CD4-positive, CD25-positive, alpha-beta regulatory T cell (primary cell): ENCODE measurements around the gene ZNF621. TPM values are rescaled to one million over a fixed set of nuclear protein-coding genes. Genes with fewer than 3 reads are reported as not detected.

Experiments used
- ATAC-seq, 2 donors: fragments of 150-1000 bp; cut with Tn5 transposase; one replicate each; pipeline ENCODE4 v1.10.0; 2021; ENCODE audit warnings: low read depth in 2 of 2, moderate number of reproducible peaks in 2 of 2, moderate library complexity in 1 of 2
- DNase-seq, 3 donors: peaks; one replicate each; pipeline versions ENCODE4 v3.0.0 to v3.0.0-alpha.2; 2012 to 2022; ENCODE audit warnings: mixed read lengths in 1 of 3
- H3K27ac ChIP-seq: one replicate; pipeline ENCODE4 v1.7.0; 2013; ENCODE audit warnings: mild to moderate bottlenecking, low read length; ENCODE audit not compliant: insufficient read depth, poor library complexity, severe bottlenecking
- H3K27me3 ChIP-seq: one replicate; pipeline ENCODE4 v1.7.0; 2013; ENCODE audit warnings: low read length; ENCODE audit not compliant: control insufficient read depth, insufficient read depth
- H3K36me3 ChIP-seq: one replicate; pipeline ENCODE4 v1.7.0; 2013; ENCODE audit warnings: mild to moderate bottlenecking, low read length, moderate library complexity; ENCODE audit not compliant: control insufficient read depth, insufficient read depth
- H3K4me1 ChIP-seq: 2 replicates; pipeline ENCODE4 v1.7.0; 2013; ENCODE audit warnings: mild to moderate bottlenecking, low read length; ENCODE audit not compliant: insufficient read depth, control insufficient read depth, poor library complexity, severe bottlenecking
- H3K4me3 ChIP-seq: one replicate; pipeline ENCODE4 v1.7.0; 2013; ENCODE audit warnings: low read depth, mild to moderate bottlenecking, low read length, moderate library complexity
- H3K9me3 ChIP-seq, 2 experiments: 1 replicate in 1 of 2; 2 replicates in 1 of 2; pipeline ENCODE4 v1.7.0; 2013; ENCODE audit warnings: low read length in 2 of 2, mild to moderate bottlenecking in 1 of 2, moderate library complexity in 1 of 2; ENCODE audit not compliant: control insufficient read depth in 2 of 2
- H3K27ac Mint-ChIP-seq, 3 donors: one replicate each; pipeline ENCODE4 v1.8.0; 2020 to 2022; ENCODE audit warnings: mild to moderate bottlenecking in 3 of 3, mixed read lengths in 3 of 3, moderate library complexity in 2 of 3
- H3K27me3 Mint-ChIP-seq: one replicate; pipeline ENCODE4 v1.8.0; 2022; ENCODE audit warnings: mild to moderate bottlenecking, mixed read lengths
- H3K36me3 Mint-ChIP-seq: one replicate; pipeline ENCODE4 v1.8.0; 2020; ENCODE audit warnings: mixed read lengths
- H3K4me1 Mint-ChIP-seq, 4 donors: one replicate each; pipeline ENCODE4 v1.8.0; 2020 to 2022; ENCODE audit warnings: mixed read lengths in 4 of 4, mild to moderate bottlenecking in 1 of 4
- H3K4me3 Mint-ChIP-seq, 4 donors: one replicate each; pipeline ENCODE4 v1.8.0; 2020 to 2022; ENCODE audit warnings: mild to moderate bottlenecking in 4 of 4, mixed read lengths in 4 of 4, moderate library complexity in 3 of 4
- H3K9me3 Mint-ChIP-seq, 7 donors: one replicate each; pipeline ENCODE4 v1.8.0; 2020 to 2022; ENCODE audit warnings: mixed read lengths in 7 of 7, mild to moderate bottlenecking in 3 of 7, moderate library complexity in 2 of 7
- polyA plus RNA-seq, 4 donors: library from polyadenylated mRNA; unstranded; fragments of 300-500 nt; fragmentation: Illumina TruSeq; gene quantifications; one replicate each; pipeline ENCODE4 v1.2.3, GENCODE V29; 2021
- total RNA-seq: library from RNA; stranded (reverse); gene quantifications from one replicate; pipeline ENCODE4 v1.2.3, GENCODE V29; 2022

The ZNF621 gene
- total and polyA plus RNA-seq, 5 donors from 2014 or later, result 2.0 to 19.2 (median 3.8) TPM

GRCh38 chr3:40586901-40587300 lies 62.1 kb downstream of the ZNF621 start:
- H3K27ac ChIP-seq, result no peak overlapping the region
- no peak for ATAC-seq
- H3K4me1 ChIP-seq, result no peaks in the 10 kb centered on the region
- Mint-ChIP-seq H3K27ac (no peak overlapping the region), H3K27me3 (peaks cover 4% of the 10 kb centered on the region), H3K9me3 (no peaks in the 10 kb centered on the region), H3K4me3 (no peak overlapping the region), H3K4me1 (no peaks in the 10 kb centered on the region), H3K36me3 (no peaks in the 10 kb centered on the region)
- H3K36me3 ChIP-seq, result no peaks in the 10 kb centered on the region
- DNase-seq, result no peak
- H3K27me3 ChIP-seq, result no peaks in the 10 kb centered on the region
- no peaks in the 10 kb centered on the region for H3K9me3 ChIP-seq
- H3K4me3 ChIP-seq, result no peak overlapping the region

DNA sequence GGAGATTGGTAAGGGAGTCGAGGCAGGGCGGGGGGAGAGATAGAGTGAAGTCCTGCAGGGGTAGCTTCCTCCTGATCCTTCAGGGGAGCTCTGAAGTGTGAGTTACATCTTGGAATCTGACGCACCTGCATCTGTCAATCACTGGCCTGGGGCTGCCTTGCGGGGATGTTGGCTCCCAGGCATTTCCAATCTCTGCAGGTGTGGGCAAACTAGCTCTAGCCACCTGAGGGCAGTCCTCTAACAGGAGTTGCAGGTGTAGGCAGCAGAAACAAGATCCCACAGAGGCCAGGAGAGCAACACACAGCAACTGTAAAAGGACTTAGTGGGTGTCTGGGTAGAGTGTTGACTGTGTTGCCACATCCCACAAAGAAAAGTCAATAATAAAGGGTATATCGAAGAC lies 63.6 kb downstream of the ZNF621 start:
- Histone ChIP-seq H3K4me3 (no peak overlapping the region), H3K9me3 (no peaks in the 10 kb centered on the region), H3K27me3 (peaks cover 3% of the 10 kb centered on the region), H3K36me3 (no peaks in the 10 kb centered on the region), H3K27ac (no peak overlapping the region), H3K4me1 (no peaks in the 10 kb centered on the region)
- ATAC-seq (no peak), DNase-seq (no peak)
- no peak overlapping the region for H3K4me3 Mint-ChIP-seq
- peaks cover 11% of the 10 kb centered on the region for H3K27me3 Mint-ChIP-seq
- no peaks in the 10 kb centered on the region for H3K36me3 Mint-ChIP-seq
- no peaks in the 10 kb centered on the region for H3K9me3 Mint-ChIP-seq
- no peaks in the 10 kb centered on the region for H3K4me1 Mint-ChIP-seq
- H3K27ac Mint-ChIP-seq, result no peak overlapping the region

Other genes with a start within 250 kb of the ZNF621 start
- gene EIF1B, start 215.3 kb upstream of the ZNF621 start, total RNA-seq, result 76.4 TPM
- gene EIF1B, start 215.3 kb upstream of the ZNF621 start, polyA plus RNA-seq, result 10 to 100 TPM; 42.3 to 73.6 (median 60.4) TPM
- gene ENTPD3, start 137.8 kb upstream of the ZNF621 start, total RNA-seq, result not detected
- gene ENTPD3, start 137.8 kb upstream of the ZNF621 start, polyA plus RNA-seq, result not detected
- gene RPL14, start 67.6 kb upstream of the ZNF621 start, total RNA-seq, result 2,234 TPM
- gene RPL14, start 67.6 kb upstream of the ZNF621 start, polyA plus RNA-seq, result 1,000 to 10,000 TPM in 3 of 4 donors, 100 to 1,000 TPM in 1; 926 to 1,854 (median 1,324) TPM
- 5.3 TPM for gene ZNF619, start 47.8 kb upstream of the ZNF621 start, total RNA-seq
- 1 to 10 TPM; 2.1 to 4.0 (median 3.2) TPM for gene ZNF619, start 47.8 kb upstream of the ZNF621 start, polyA plus RNA-seq
- 2.4 TPM for gene ZNF620, start 18.9 kb upstream of the ZNF621 start, total RNA-seq
- 1 to 10 TPM; 2.6 to 4.5 (median 3.4) TPM for gene ZNF620, start 18.9 kb upstream of the ZNF621 start, polyA plus RNA-seq